PC-3 (cell line): ENCODE measurements around the gene TTC28. TPM values are rescaled to one million over a fixed set of nuclear protein-coding genes. Genes with fewer than 3 reads are reported as not detected.

Experiments
- ATAC-seq: fragments of 200-7000 bp; cut with Tn5 transposase; 2 replicates; pipeline ENCODE4 v1.9.1; 2020; ENCODE audit warnings: mild to moderate bottlenecking, moderate library complexity
- BruUV-seq: library from RNA; stranded (reverse); fragments of 400-500 nt; replicated peaks from 2 replicates; lab custom pipeline; 2021; lab: Mats Ljungman, UMichigan
- CTCF ChIA-PET: fragments of 300-600 bp; sonication (Branson Sonifier 250); formaldehyde crosslinking; loops from one replicate; lab custom pipeline; 2022; ENCODE audit warnings: antibody characterized with exemption; lab: Charles Lee
- POLR2A ChIA-PET: fragments of 300-600 bp; sonication (Branson Sonifier 250); formaldehyde crosslinking; loops from one replicate; lab custom pipeline; 2022; ENCODE audit warnings: antibody characterized with exemption; ENCODE audit not compliant: unreplicated experiment; lab: Charles Lee
- DNase-seq: peaks from one replicate; pipeline ENCODE4 v3.0.0-alpha.2; 2015
- H2AFZ ChIP-seq: fragments of 300-600 bp; sonication (generic); 2 replicates; pipeline ENCODE4 v1.6.0; 2016; ENCODE audit warnings: antibody characterized with exemption, low read length
- H3F3A ChIP-seq: fragments of 300-600 bp; sonication (generic); one replicate; pipeline ENCODE4 v1.6.0; 2017; ENCODE audit warnings: antibody characterized with exemption, low read length, control low read depth, mild to moderate bottlenecking; ENCODE audit not compliant: unreplicated experiment
- H3K27ac ChIP-seq: fragments of 300-600 bp; sonication (generic); 2 replicates; pipeline ENCODE4 v1.5.1; 2016; ENCODE audit warnings: mild to moderate bottlenecking, low read length
- H3K27me3 ChIP-seq: fragments of 300-600 bp; sonication (generic); 2 replicates; pipeline ENCODE4 v1.6.1; 2016; ENCODE audit warnings: low read length, mixed read lengths
- H3K36me3 ChIP-seq: fragments of 300-600 bp; sonication (generic); 2 replicates; pipeline ENCODE4 v1.6.1; 2016; ENCODE audit warnings: low read depth, mixed run types, low read length, mixed read lengths
- H3K4me1 ChIP-seq: fragments of 300-600 bp; sonication (generic); 2 replicates; pipeline ENCODE4 v1.5.1; 2016; ENCODE audit warnings: low read length; ENCODE audit not compliant: insufficient read depth
- H3K4me2 ChIP-seq: fragments of 300-600 bp; sonication (generic); 2 replicates; pipeline ENCODE4 v1.6.0; 2016; ENCODE audit warnings: low read length
- H3K4me3 ChIP-seq: fragments of 300-600 bp; sonication (generic); 2 replicates; pipeline ENCODE4 v1.5.1; 2016; ENCODE audit warnings: mild to moderate bottlenecking, low read length, mixed read lengths
- H3K79me2 ChIP-seq: fragments of 300-600 bp; sonication (generic); 2 replicates; pipeline ENCODE4 v1.6.1; 2017; ENCODE audit warnings: low read length, mixed read lengths
- H3K9ac ChIP-seq: fragments of 300-600 bp; sonication (generic); 2 replicates; pipeline ENCODE4 v1.6.0; 2016; ENCODE audit warnings: mild to moderate bottlenecking, low read length
- H3K9me2 ChIP-seq: fragments of 300-600 bp; sonication (generic); replicated peaks from 2 replicates; pipeline ENCODE4 v1.6.1; 2016; ENCODE audit warnings: mixed run types, low read length, mixed read lengths
- H3K9me3 ChIP-seq: fragments of 300-600 bp; sonication (generic); 2 replicates; pipeline ENCODE4 v1.6.1; 2016; ENCODE audit warnings: low read length, mixed read lengths
- H4K20me1 ChIP-seq: fragments of 300-600 bp; sonication (generic); 2 replicates; pipeline ENCODE4 v1.6.1; 2016; ENCODE audit warnings: low read length, mixed read lengths
- CTCF ChIP-seq: fragments of 300-600 bp; sonication (generic); conservative IDR thresholded peaks from 2 replicates; pipeline ENCODE4 v1.5.1; 2017; ENCODE audit warnings: antibody characterized with exemption, low read depth, mild to moderate bottlenecking, low read length
- EZH2 ChIP-seq: fragments of 300-600 bp; sonication (generic); IDR thresholded peaks from one replicate; pipeline ENCODE4 v1.6.1; 2017; ENCODE audit warnings: antibody characterized with exemption, mild to moderate bottlenecking, low read length; ENCODE audit not compliant: unreplicated experiment
- EZH2phosphoT487 ChIP-seq: fragments of 300-600 bp; sonication (generic); IDR thresholded peaks from 2 replicates; pipeline ENCODE4 v1.6.1; 2018; ENCODE audit warnings: mild to moderate bottlenecking, antibody characterized with exemption, low read length, borderline replicate concordance
- intact Hi-C: fragments of 100-400 bp; cut with micrococcal nuclease; formaldehyde crosslinking; loops from 2 replicates; pipeline ENCODE4 v1.9.0; 2023
- total RNA-seq: library from RNA; depleted of rRNA; stranded (reverse); fragments of >200 nt; gene quantifications from 2 replicates; pipeline ENCODE4 v1.2.3, GENCODE V29; 2014

The TTC28 gene
- total RNA-seq, 1 experiment from 2014 or later = 6.3 TPM

- no TSS peak for BruUV-seq
Measured at GRCh38 chr22:28250036-28250695, 429.5 kb downstream of the TTC28 start.

GRCh38 chr22:28249402-28249801 is 430.2 kb downstream of the TTC28 start:
- Histone ChIP-seq H4K20me1 (no peaks in the 10 kb centered on the region), H3K9ac (no peak overlapping the region), H3K4me3 (no peak overlapping the region), H3K79me2 (no peaks in the 10 kb centered on the region), H3K36me3 (no peaks in the 10 kb centered on the region), H2AFZ (no peak overlapping the region), H3F3A (no peaks in the 10 kb centered on the region), H3K4me1 (peaks cover 4% of the 10 kb centered on the region; the same call in 1 of the 2 replicates), H3K4me2 (no peak overlapping the region), H3K27ac (no peak overlapping the region), H3K9me2 (no peaks in the 10 kb centered on the region), H3K9me3 (no peaks in the 10 kb centered on the region), H3K27me3 (no peaks in the 10 kb centered on the region)
- DNase-seq = no peak
- intact Hi-C loops = no loop called here
- BruUV-seq = no TSS peak
- POLR2A ChIA-PET = interaction anchor here (0.5 kb wide), 1 partner anchor 394 kb away, joined by 19 read pairs; no protein-coding TSS in a partner anchor
- no peak for ATAC-seq
- no peak for TF ChIP-seq CTCF
- no peak for TF ChIP-seq EZH2phosphoT487
- no peak for TF ChIP-seq EZH2
- CTCF ChIA-PET = no interaction called here

More at GRCh38 chr22:28250036-28250695, 429.5 kb downstream of the TTC28 start:
- Histone ChIP-seq H3K4me2 (no peak overlapping the region), H3K79me2 (no peaks in the 10 kb centered on the region), H3K27ac (no peak overlapping the region), H3K9ac (no peak overlapping the region), H3K4me3 (no peak overlapping the region), H3K4me1 (peaks cover 4% of the 10 kb centered on the region; the same call in 1 of the 2 replicates), H3F3A (no peaks in the 10 kb centered on the region), H4K20me1 (no peaks in the 10 kb centered on the region), H3K27me3 (no peaks in the 10 kb centered on the region), H2AFZ (no peak overlapping the region), H3K9me3 (no peaks in the 10 kb centered on the region), H3K36me3 (no peaks in the 10 kb centered on the region), H3K9me2 (no peaks in the 10 kb centered on the region)
- ATAC-seq (no peak), DNase-seq (no peak)
- TF ChIP-seq EZH2phosphoT487 (no peak), CTCF (no peak), EZH2 (no peak)
- intact Hi-C loops = loop anchor here (10.0 kb wide), 1 partner anchor 195 kb away; no protein-coding TSS in a partner anchor
- CTCF ChIA-PET = no interaction called here
- POLR2A ChIA-PET = interaction anchor here (0.5 kb wide), 1 partner anchor 393 kb away, joined by 19 read pairs; no protein-coding TSS in a partner anchor
